Upper lobe of left lung (tissue), 4 donors: ENCODE measurements around the gene C16orf89.
"Not testable (repeated sequence)": the region's sequence is repeated elsewhere in the genome, so short reads cannot be mapped to it uniquely, and the experiment has no call there.

Source experiments
- CTCF ChIP-seq, 6 experiments: fragments of 450-650 bp in 4 of 6; fragments of 200-600 bp in 2 of 6; sonication (generic) in 2 of 6; IDR thresholded peaks; one replicate each; pipeline ENCODE4 v1.5.1; 2016 to 2019; ENCODE audit warnings: antibody characterized with exemption in 6 of 6
- EP300 ChIP-seq, 4 donors: sonication (generic); formaldehyde crosslinking; IDR thresholded peaks; one replicate each; pipeline ENCODE4 v1.5.1; 2017; ENCODE audit warnings: antibody characterized with exemption in 4 of 4, control low read depth in 2 of 4
- POLR2A ChIP-seq, 4 donors: fragments of 450-650 bp; IDR thresholded peaks; one replicate each; pipeline ENCODE4 v1.5.1; 2016 to 2017; ENCODE audit warnings: antibody characterized with exemption in 4 of 4, mild to moderate bottlenecking in 2 of 4

GRCh38 chr16:5089911-5090555, 24.3 kb upstream of the C16orf89 start:
- TF ChIP-seq CTCF, POLR2A, EP300 (IDR thresholded peaks at IDR 0.05): not testable (repeated sequence)
